ENCODE measurements around the gene LZTR1.

DNA sequence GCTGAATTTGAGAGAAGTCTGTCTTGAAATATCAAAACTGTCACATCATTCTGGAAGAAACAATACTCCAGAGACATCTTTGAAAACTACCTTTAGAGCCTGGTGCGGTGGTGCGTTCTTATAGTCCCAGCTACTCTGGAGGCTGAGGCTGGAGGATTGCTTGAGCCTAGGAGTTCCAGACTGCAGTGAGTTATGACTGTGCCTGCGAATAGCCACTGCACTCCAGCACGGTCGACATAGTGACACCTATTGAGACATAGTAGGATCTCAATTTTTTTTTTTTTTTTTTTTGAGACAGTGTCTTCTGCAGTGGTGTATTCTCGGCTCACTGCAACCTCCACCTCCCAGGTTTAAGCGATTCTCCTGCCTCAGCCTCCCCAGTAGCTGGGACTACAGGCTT is 26.5 kb upstream of the LZTR1 start:
- TF ChIP-seq YY1 (IDR thresholded peaks at IDR 0.05; ENCODE audit: low read depth) (no peak), TAF1 (IDR thresholded peaks at IDR 0.05; ENCODE audit: low read depth) (no peak), TEAD4 (IDR thresholded peaks at IDR 0.05) (no peak), EP300 (IDR thresholded peaks at IDR 0.05; ENCODE audit: borderline replicate concordance) (no peak)
- TF ChIP-seq, protein P1, sequence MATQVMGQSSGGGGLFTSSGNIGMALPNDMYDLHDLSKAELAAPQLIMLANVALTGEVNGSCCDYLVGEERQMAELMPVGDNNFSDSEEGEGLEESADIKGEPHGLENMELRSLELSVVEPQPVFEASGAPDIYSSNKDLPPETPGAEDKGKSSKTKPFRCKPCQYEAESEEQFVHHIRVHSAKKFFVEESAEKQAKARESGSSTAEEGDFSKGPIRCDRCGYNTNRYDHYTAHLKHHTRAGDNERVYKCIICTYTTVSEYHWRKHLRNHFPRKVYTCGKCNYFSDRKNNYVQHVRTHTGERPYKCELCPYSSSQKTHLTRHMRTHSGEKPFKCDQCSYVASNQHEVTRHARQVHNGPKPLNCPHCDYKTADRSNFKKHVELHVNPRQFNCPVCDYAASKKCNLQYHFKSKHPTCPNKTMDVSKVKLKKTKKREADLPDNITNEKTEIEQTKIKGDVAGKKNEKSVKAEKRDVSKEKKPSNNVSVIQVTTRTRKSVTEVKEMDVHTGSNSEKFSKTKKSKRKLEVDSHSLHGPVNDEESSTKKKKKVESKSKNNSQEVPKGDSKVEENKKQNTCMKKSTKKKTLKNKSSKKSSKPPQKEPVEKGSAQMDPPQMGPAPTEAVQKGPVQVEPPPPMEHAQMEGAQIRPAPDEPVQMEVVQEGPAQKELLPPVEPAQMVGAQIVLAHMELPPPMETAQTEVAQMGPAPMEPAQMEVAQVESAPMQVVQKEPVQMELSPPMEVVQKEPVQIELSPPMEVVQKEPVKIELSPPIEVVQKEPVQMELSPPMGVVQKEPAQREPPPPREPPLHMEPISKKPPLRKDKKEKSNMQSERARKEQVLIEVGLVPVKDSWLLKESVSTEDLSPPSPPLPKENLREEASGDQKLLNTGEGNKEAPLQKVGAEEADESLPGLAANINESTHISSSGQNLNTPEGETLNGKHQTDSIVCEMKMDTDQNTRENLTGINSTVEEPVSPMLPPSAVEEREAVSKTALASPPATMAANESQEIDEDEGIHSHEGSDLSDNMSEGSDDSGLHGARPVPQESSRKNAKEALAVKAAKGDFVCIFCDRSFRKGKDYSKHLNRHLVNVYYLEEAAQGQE (IDR thresholded peaks at IDR 0.05; ENCODE audit: low read depth), result no peak
